Cerebellar cortex (tissue), 1 donor: ENCODE measurements around the gene ARHGEF6.
"Not testable (repeated sequence)": the region's sequence is repeated elsewhere in the genome, so short reads cannot be mapped to it uniquely, and the experiment has no call there.

ENCODE experiments used
- DNase-seq: peaks from one replicate; pipeline ENCODE4 v3.0.0-alpha.2; 2015; ENCODE audit warnings: low spot score

The ARHGEF6 gene

DNA sequence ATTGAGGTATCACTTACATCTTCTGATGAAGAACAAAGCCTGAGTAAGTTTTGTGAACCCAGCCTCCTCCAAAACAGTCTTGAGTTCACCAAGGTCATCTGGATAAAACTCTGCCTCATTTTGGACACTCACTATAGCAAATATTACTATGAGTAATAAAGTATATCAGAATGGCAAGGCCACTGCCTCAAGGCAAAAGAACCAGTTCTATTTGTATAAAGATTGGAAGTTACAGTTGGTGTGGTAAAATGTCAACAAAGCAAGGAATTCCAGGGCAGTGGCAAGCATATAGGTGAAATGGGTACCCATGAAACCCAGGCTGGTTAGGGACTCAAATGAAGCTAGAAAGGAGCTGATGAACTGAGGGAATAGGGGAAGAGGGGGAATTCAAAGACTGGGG lies 2.4 kb upstream of the ARHGEF6 start:
- DNase-seq = no peak

DNA sequence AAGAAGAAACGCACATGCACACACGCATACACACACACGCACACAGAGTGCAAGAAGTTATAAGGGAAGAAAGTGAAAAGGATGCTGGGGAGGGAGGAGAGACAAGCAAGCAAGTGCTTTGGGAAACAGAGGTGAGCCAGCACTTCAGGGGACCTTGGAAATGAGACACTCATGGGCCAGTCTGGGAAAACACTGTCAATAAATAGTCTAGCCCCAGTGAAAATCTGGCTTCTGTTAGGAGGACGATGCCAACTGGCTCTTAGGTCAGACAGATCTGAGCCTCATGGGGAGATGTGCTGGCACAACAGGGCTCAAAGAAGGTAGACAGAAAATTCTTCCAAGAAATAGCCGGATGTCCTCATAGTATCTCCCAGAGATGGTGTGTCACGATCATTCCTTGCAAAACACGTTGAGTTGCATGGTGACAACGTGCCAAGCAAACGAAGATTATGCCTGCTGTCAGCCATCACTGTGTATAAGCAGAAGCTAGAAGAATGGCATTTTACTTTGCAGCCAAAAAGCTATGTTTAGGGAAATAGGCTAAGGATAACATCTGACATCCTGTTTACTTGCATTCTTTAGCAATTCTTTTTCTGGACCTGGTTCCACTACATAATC lies 557 bp upstream of the ARHGEF6 start:
- DNase-seq = peak; percentile 45

DNA sequence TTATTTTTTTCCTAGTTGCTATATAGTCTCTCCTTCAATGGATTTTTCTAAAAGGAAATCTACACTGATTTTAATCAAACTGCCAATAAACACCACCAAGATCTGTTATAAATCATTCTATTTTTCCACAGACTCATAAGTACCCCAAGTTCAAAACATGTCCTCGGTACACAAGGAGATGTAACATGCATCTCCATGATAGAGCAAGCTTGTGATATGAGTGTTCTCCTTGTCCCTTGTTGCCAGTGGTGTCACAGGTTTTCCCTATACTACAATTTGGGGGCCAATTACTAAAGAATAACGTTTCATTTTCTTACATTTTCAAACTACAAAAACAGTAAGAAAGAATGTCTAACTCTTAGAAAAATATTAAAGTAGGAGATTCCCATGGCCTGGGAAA lies 491 bp downstream of the ARHGEF6 start:
- DNase-seq = no peak

DNA sequence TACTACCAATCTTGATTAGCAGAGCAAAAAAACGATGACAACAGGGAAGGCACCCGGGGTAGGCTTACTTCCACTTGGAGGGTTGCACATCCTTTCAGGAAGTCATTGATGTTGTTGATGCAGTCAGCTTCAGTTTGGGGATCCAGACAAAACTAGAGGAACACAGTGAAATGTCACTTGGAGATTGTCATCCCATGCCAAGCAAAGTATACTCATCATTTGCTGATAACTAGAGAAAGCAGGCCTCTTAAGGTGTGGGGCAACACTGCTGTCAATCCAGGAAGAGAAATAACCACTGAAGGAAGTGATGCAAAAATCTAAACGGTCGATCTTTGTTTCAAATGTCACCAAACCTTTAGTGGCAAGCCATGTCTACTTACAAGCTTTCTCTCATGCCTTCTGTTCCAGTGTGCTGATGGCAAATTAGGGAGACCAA lies 1.4 kb downstream of the ARHGEF6 start:
- no peak for DNase-seq

- no peak for DNase-seq
Observed at GRCh38 chrX:136778916-136779315, 1.8 kb downstream of the ARHGEF6 start.

GRCh38 chrX:136778020-136778419 lies 2.7 kb downstream of the ARHGEF6 start:
- no peak for DNase-seq

DNA sequence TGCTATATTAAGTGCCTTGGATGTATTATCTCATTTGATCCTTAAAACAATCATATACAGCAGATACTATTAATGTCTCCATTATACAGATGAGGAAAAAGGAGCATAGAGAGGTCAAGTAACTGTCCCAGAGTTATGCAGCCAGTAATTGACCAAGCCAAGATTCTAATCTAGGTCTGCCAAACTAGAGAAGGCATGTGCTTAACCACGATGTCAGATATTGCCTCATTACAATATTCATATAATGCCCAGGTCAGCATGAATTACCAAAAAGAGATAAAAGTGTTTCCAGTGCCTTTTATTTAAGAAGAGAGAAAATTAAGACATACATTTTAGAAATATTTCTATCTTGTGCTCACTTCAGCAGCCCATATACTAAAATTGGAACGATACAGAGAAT lies 7.1 kb downstream of the ARHGEF6 start:
- DNase-seq = no peak

- not testable (repeated sequence) for DNase-seq
Observed at GRCh38 chrX:136771869-136772268, 8.9 kb downstream of the ARHGEF6 start.

GRCh38 chrX:136768469-136769084 lies 12.2 kb downstream of the ARHGEF6 start:
- no peak for DNase-seq

DNA sequence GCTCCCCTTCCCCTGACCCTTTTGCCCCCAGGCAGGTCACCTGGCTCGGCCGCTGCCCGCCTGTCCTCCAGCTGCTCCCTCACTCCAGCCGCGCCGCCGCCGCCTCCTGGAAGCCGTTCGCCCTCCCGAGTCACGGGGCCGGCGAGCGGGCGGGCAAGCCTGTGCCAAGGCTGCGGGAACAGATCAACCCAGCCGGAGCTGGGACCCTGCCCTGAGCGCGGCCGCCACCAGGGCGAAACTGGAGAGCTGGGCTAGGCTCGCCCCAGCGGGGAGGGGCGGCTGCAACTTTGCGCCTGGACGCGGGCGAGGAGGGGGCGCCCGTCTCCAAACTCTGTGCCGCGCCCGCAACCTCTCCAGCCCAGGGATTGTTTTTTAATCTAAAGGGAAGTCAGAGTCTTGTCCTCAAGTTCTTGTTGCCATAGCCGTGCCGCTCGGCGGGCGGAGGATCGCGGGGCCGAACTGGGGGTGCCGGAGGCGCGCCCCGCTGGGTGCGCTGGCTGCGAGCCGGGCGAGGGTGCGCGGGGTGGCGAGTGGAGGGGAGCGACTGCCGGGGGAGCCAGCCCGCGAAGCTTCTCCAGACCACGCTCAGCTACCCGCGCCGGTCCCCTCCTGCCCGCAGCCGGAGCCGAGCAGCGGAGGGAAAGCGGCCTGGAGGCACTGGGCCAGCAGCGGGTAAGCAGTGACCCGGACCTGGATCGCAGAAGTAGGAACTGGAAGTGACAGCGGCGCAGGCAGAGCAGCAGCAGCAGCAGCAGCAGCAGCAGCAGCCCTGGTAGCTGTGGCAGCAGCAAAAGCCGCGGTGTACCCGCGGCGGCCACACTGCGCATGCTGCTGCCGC lies 13.4 kb downstream of the ARHGEF6 start:
- peak; percentile 20 for DNase-seq

GRCh38 chrX:136766785-136767103 lies 14.0 kb downstream of the ARHGEF6 start:
- no peak for DNase-seq

DNA sequence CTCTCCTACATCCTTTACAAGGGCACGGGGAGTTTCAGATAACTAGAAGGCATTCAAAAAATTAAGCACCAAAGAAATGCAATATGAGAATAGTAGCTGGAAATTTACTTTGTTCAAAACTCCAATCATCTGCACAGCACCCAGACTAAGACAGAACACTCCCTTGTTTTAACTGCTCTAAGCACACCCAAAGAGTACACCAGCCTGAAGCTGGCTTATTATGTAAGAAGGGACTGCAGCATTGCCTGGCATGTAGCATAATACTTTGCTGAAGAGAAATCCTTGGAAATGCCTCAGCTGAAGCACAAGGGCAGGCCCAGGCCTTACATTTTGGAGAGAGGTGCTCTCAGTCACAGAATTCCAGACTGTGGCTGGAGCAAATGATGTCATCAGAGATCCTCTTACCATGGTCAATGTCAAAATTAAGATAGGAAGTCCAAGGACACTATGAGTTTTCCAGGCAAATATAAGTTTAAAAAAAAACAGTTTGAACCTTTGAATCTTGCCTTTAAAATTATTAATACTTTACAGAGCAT lies 14.8 kb downstream of the ARHGEF6 start:
- no peak for DNase-seq

GRCh38 chrX:136764206-136764605 lies 16.5 kb downstream of the ARHGEF6 start:
- DNase-seq = no peak

DNA sequence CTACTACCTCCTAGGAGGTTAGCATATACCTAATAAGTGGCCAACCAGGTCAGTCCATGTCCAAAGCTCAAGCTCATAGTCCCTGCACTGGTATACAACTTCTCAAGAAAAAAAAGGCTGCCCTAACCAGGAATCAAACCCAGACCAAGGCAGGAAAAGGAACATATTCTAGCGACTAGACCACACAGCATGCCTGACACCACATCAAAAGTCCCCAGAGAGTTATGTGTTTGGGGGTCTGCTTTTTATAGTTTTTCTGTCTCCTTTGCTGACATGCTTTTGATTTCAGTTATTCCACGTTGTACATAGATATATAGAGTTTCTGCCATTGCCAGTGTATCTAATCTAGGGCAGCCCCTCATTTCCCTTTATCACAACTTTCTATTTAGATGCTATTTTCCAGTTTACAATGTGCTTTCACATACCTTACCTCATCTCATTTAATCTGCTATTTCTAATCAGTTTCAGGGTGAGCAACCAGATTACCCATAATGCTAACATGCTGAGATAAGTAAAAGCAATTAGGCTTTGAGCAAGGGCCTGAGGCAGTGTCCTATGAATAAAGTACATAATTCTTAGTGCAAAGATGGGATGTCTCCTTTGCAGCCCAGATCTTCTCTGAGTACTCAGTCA lies 17.8 kb downstream of the ARHGEF6 start:
- no peak for DNase-seq

- no peak for DNase-seq
Observed at GRCh38 chrX:136761421-136761820, 19.3 kb downstream of the ARHGEF6 start.

- DNase-seq = no peak
Observed at GRCh38 chrX:136759968-136760367, 20.8 kb downstream of the ARHGEF6 start.

DNA sequence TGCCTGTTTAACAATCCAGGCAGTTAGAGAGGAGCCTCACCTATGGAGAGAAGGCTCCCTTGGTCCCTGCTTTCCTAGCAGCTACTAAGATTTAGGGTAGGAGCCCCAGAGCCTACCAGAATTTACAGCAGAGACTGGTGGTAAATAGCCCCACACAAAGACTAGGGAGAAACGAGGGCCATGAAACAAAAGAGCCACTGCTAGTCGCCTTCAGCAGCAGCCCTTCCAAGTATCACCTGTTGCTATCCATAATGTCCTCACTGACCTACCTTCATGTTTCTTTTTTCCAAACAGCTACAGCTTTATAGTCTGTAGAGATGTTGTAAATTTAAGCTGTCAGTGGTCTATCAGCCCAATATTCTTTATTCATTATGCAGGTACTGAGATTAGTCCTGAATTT lies 25.3 kb downstream of the ARHGEF6 start:
- DNase-seq = no peak

DNA sequence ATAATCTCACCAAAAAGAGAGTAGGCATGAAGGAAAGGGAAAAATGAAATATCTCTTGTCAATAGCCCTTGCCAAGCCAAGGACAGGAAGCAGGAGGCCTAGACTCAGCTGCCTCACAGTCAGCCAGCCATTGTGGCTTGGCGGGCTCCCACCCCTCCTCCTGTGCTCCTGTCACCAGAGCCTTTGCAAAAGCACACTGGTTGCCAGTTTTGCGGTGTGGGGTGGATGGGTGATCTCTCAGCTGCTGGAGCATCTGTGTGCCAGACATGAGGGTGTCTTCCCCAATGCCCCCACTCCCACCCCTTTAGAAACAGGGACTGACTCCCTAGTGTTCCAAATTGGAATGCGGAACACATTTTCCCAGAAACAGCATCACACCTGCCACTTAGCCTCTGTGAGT lies 26.1 kb downstream of the ARHGEF6 start:
- no peak for DNase-seq

DNA sequence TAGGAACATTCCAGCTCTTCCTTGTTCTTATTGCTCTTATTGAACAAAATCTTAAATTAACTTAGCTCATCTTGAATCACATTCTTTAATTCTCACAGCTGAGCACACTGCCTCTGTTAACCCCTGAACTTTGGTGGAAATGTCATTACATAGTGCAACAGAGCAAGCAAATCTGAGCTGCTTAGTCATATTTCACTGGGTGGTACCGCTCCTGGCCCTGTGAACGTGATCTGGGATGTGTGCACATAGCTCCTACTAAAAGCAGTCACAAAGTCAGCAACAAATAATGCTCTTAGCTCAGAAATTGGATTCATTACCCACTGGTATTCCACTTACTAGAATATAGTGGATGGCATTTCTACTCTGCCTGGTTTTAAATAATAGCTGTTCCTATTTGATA lies 27.9 kb downstream of the ARHGEF6 start:
- no peak for DNase-seq

DNA sequence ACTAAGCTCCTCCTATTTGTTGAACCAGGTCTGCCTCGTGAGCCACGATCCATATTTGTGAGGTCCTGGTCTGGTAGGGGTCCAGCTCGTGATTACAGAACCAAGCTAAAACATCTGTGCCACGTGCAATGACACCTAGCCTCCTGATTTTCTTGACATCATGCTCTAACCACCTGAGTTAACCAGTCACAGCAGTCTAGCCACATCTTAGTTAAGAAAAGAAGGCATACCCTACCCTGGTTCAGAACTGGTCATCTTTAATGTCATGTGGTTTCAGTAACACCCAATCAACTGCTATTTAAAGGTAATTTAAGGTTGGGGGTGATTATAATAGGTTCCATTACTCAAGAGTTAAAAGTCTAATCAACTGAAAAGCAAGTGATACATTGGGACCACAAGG lies 28.4 kb downstream of the ARHGEF6 start:
- DNase-seq = no peak

DNA sequence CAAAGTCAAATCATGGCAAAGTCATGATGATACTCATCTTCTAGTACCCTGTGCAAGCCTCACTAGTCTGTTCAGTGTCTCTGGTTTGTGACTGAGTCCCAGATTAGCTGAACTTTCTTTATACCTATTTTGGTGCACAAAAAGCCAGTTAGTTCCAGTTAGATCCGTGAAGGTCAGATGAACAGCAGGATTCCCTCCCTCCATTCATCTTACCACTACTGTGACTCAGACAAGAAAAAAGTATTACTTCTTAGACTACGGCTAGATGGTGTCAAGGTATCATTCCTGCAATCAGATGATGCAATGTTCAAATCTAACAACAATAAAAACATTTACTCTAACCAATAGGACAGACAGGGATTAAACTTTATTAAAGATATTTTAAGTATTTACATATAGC lies 30.4 kb downstream of the ARHGEF6 start:
- no peak for DNase-seq
